ENCODE results near the gene DLG2. TPM values are rescaled to one million over a fixed set of nuclear protein-coding genes. Genes with fewer than 3 reads are reported as not detected.

The DLG2 gene
- total and polyA plus RNA-seq, 2 of the 8 experiments (the other 6 are each of a cell fraction or from before 2014, with no cell fraction given): 1.7 to 14.3 TPM

- no peak overlapping the region for H2BK15ac ChIP-seq (ENCODE audit: low read length)
- H2BK5ac ChIP-seq (ENCODE audit: low read depth, low read length): no peak overlapping the region
- no peak overlapping the region for H4K5ac ChIP-seq (ENCODE audit: insufficient read length, low read depth, low read length)
- FAIRE-seq (no peak), DNase-seq (ENCODE audit: low read depth in 1 of 2, low spot score in 2 of 2) (no peak)
- ChIA-PET CTCF (ENCODE audit: partially characterized antibody) (interaction anchor here (0.7 kb wide), 1 partner anchor 482 kb away, joined by 3 read pairs; no protein-coding TSS in a partner anchor), POLR2A (ENCODE audit: partially characterized antibody) (no interaction called here)
- H4K20me1 ChIP-seq (replicated peaks in 1 of 2; ENCODE audit: control insufficient read depth in 1 of 2, insufficient read depth in 2 of 2, low read length in 2 of 2): no peaks in the 10 kb centered on the region
- no peak overlapping the region for H2AK5ac ChIP-seq (ENCODE audit: low read depth, low read length)
- no peak overlapping the region for H3K4me3 ChIP-seq (ENCODE audit: extremely low read depth in 1 of 4, insufficient read depth in 2 of 4, low read depth in 3 of 4, low read length in 4 of 4)
- H3K9ac ChIP-seq (replicated peaks in 1 of 4; ENCODE audit: extremely low read depth in 1 of 4, low read depth in 3 of 4, low read length in 3 of 4): peak overlapping the region in 1 of 4 experiments; percentile 21; a peak in 1 of 7 replicates
- H3K27ac ChIP-seq (ENCODE audit: low read depth, low read length): no peak overlapping the region
- no peak overlapping the region for H3K14ac ChIP-seq (ENCODE audit: insufficient read length)
- no peak overlapping the region for H3K4ac ChIP-seq (replicated peaks; ENCODE audit: insufficient read length, low read depth, low read length)
- peaks cover 0 to 5% (median 2%) of the 10 kb centered on the region in 4 experiments; a peak in 2 of 7 replicates for H3K4me1 ChIP-seq (replicated peaks in 1 of 4; ENCODE audit: control insufficient read depth in 3 of 4, insufficient read depth in 4 of 4, low read length in 3 of 4)
- TF ChIP-seq BRCA1 (IDR thresholded peaks at IDR 0.05; ENCODE audit: low read depth, low read length) (no peak), TAF1 (IDR thresholded peaks at IDR 0.05; ENCODE audit: low read depth, low read length) (no peak), KDM1A (IDR thresholded peaks at IDR 0.05; ENCODE audit: borderline replicate concordance, low read length) (no peak), MAFK (IDR thresholded peaks at IDR 0.05; ENCODE audit: low read depth, low read length) (no peak)
- H2AFZ ChIP-seq (ENCODE audit: low read length): no peak overlapping the region
- peaks cover 0 to 4% of the 10 kb centered on the region in 2 experiments; a peak in 1 of 4 replicates for H3K9me3 ChIP-seq (ENCODE audit: insufficient read depth in 2 of 2, low read depth in 1 of 2, low read length in 1 of 2)
- no peaks in the 10 kb centered on the region for H3K23me2 ChIP-seq (ENCODE audit: low read depth, low read length)
- H3K79me1 ChIP-seq (ENCODE audit: low read depth, low read length): no peaks in the 10 kb centered on the region
- H2BK120ac ChIP-seq (replicated peaks; ENCODE audit: low read depth, low read length): no peak overlapping the region
- H3K23ac ChIP-seq (ENCODE audit: insufficient read length): no peak overlapping the region
- no peaks in the 10 kb centered on the region for H3K27me3 ChIP-seq (replicated peaks in 1 of 4; ENCODE audit: control insufficient read depth in 3 of 4, extremely low read depth in 1 of 4, insufficient read depth in 3 of 4, low read length in 3 of 4)
- no peak overlapping the region for H4K91ac ChIP-seq (replicated peaks; ENCODE audit: insufficient read length, low read length)
- no peaks in the 10 kb centered on the region for H3K79me2 ChIP-seq (ENCODE audit: control insufficient read depth in 1 of 2, insufficient read depth in 2 of 2, low read length in 2 of 2)
- WGBS, 2 experiments (ENCODE audit: extremely low coverage in 1 of 2, insufficient coverage in 1 of 2, insufficient read length in 1 of 2, insufficient replicate concordance in 2 of 2, low coverage in 1 of 2, low lambda C conversion rate in 2 of 2, missing lambda C conversion rate in 1 of 2): 88% methylated on average over 1 of the region's 1 CpG; no CpG with 5 or more reads in 1 of the 2 experiments
- H3K36me3 ChIP-seq (ENCODE audit: control insufficient read depth in 2 of 4, insufficient read depth in 4 of 4, low read length in 3 of 4): no peaks in the 10 kb centered on the region
- no peak overlapping the region for H2BK12ac ChIP-seq (ENCODE audit: low read depth, low read length)
- H2BK20ac ChIP-seq (ENCODE audit: low read length): no peak overlapping the region
- H3K56ac ChIP-seq (replicated peaks; ENCODE audit: insufficient read length, low read depth, low read length): no peak overlapping the region
- no peak overlapping the region for H3K18ac ChIP-seq (ENCODE audit: extremely low read depth, low read length)
- H4K8ac ChIP-seq (ENCODE audit: extremely low read depth, insufficient read depth, low read length): no peak overlapping the region
- H3K4me2 ChIP-seq (ENCODE audit: insufficient read depth in 1 of 2, low read depth in 2 of 2, low read length in 2 of 2): no peak overlapping the region
Measured at GRCh38 chr11:84310268-84310667, 1316.9 kb downstream of the DLG2 start.
